Adrenal gland (tissue), 5 donors: Measurements from ENCODE around the gene KSR2.

Experiments used
- CTCF ChIP-seq, 6 experiments: fragments of 450-650 bp in 4 of 6; fragments of 200-600 bp in 2 of 6; sonication (generic) in 1 of 6; IDR thresholded peaks; 1 replicate in 5 of 6; 2 replicates in 1 of 6; pipeline versions ENCODE4 v1.5.1 to v1.8.0; 2016 to 2021; ENCODE audit warnings: antibody characterized with exemption in 6 of 6, mild to moderate bottlenecking in 2 of 6, moderate library complexity in 1 of 6
- POLR2A ChIP-seq, 2 donors: fragments of 450-650 bp; IDR thresholded peaks; one replicate each; pipeline ENCODE4 v1.6.1; 2017; ENCODE audit warnings: antibody characterized with exemption in 2 of 2, mild to moderate bottlenecking in 2 of 2, moderate library complexity in 1 of 2
- donor health status: DM: no; HTN: no; CAD: no.

GRCh38 chr12:117555889-117556288 lies 412.9 kb downstream of the KSR2 start:
- TF ChIP-seq POLR2A (IDR thresholded peaks at IDR 0.05), result no peak
- TF ChIP-seq CTCF (IDR thresholded peaks at IDR 0.05), result no peak
